ENCODE results near the gene TACR1. TPM values are rescaled to one million over a fixed set of nuclear protein-coding genes. Genes with fewer than 3 reads are reported as not detected.
A peak's percentile ranks its signal among the peaks of the same experiment; 100 is the strongest.
"Not testable (repeated sequence)": the region's sequence is repeated elsewhere in the genome, so short reads cannot be mapped to it uniquely, and the experiment has no call there.

TACR1 gene
- total RNA-seq = 1 to 10 TPM in 2 of 4 donors, not detected in 2; 1.1 to 5.6 TPM

DNA sequence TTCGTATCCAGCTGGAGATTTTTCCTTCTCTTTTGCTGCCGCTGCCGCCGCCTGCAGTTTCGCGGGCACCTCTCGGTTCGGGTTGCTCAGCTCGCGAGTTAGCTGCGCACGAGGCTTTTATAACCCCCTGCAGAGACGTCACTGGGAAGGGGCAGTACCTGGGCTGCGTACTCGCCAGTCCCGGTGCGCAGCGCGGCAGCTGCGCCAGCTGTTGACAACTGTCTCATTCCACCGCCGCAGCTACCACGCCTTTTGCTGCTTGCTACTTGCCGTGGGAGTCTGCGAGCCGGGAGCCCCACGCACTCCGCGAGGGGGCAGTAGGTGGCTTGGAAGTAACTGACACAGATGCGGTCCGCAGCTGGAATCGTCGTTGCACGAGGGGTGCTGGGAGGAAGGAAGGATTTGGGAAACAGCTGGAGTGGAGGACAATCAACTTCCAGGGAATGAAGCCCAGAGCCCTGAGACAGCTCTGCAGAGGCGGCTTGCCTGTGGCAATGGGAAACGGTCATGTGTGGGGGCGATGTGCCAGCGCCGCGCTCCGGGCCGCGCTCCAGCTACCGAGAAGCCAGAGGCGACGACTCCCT lies at the start of gene TACR1:
Gene TACR1, minus strand, starts transcription at position 93 of the 584 bp plus-strand sequence. CDS start 586 bp downstream, outside the sequence.
- TF ChIP-seq CTCF (IDR thresholded peaks at IDR 0.05) = peak in 3 of 6 experiments; percentile 18 to 26 (median 19)
- TF ChIP-seq POLR2A (IDR thresholded peaks at IDR 0.05) = no peak
- H3K4me3 ChIP-seq = peak within 1 kb of the TSS in 3 of 4 donors; percentile 14 to 42 (median 37)
- H3K36me3 ChIP-seq = no peaks in the 10 kb centered on the region
- H3K27ac ChIP-seq = no peak within 1 kb of the TSS
- peaks cover 0 to 19% (median 7%) of the 10 kb centered on the region in 4 donors for H3K4me1 ChIP-seq
- no peaks in the 10 kb centered on the region for H3K9me3 ChIP-seq
- no peaks in the 10 kb centered on the region for H3K27me3 ChIP-seq
- peak; percentile 33 to 67 (median 60) for DNase-seq

DNA sequence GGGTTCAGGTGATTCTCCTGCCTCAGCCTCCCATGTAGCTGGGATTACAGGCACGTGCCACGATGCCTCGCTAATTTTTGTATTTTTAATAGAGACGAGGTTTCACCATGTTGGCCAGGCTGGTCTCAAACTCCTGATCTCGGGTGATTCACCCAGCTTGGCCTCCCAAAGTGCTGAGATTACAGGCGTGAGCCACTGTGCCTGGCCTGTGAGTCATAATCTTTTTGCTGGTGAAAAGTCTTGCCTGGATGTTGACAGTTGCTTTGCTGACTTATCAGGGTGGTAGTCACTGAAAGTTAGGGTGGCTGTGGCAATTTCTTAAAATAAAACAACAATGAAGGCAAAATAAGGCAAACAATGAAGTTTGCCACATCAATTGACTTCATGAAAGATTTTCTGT lies 49.3 kb upstream of the TACR1 start:
- not testable (repeated sequence) for DNase-seq, H3K36me3 ChIP-seq, H3K4me3 ChIP-seq, H3K4me1 ChIP-seq, H3K9me3 ChIP-seq, H3K27ac ChIP-seq, H3K27me3 ChIP-seq

DNA sequence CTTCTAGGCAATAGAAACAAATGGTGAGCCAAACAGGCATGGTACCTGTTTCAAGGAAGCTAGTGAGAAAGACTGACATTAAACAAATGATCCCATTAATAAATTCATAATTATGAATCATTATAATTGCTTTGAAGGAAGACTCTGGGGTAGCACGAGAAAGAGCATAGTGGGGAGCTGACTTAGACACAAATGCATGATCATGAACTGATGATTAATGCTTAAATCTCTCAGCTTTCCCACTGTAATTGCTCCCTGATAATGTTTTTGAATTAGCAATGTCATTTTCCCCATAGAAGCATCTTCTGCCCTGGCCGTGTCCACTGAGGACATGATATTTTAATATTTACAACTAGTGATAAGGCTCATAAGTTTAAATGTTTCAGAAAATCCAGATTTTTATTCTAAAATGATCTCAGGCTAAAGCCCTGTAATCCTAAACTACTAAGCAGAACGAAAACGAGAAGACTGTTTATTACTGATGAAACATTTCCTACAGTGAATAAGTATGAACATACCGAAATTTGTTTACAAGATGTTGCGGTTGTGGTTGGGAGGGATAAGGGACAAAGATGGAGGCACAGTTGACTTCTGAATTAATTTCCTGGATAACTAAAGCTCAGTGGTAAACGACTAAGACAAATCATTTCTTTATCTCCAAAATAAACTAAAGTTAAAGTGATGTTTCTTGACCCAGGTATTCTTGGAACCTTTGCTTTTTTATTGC lies 47.3 kb upstream of the TACR1 start:
- Histone ChIP-seq H3K36me3 (no peaks in the 10 kb centered on the region), H3K4me1 (no peaks in the 10 kb centered on the region), H3K4me3 (no peak overlapping the region), H3K9me3 (peaks cover 0 to 6% (median 0%) of the 10 kb centered on the region in 4 donors), H3K27me3 (no peaks in the 10 kb centered on the region), H3K27ac (no peak overlapping the region)
- TF ChIP-seq CTCF (IDR thresholded peaks at IDR 0.05) = no peak
- no peak for TF ChIP-seq POLR2A (IDR thresholded peaks at IDR 0.05)
- no peak for DNase-seq

DNA sequence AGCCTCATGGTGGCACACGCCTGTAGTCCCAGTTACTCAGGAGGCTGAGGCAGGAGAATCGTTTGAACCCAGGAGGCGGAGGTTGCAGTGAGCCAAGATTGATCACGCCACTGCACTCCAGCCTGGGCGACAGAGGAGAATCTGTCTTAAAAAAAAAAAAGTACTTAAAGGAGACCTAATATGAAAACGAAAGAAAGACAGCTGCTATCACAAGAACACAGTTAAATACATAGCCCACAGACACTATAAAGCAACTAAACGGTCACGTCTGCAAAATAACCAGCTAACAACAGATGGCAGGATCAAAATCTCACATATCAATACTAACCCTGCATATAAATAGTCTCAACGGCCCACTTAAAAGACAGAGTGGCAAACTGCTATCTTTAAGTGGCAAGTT lies 43.9 kb upstream of the TACR1 start:
- no peaks in the 10 kb centered on the region for H3K4me1 ChIP-seq
- H3K27ac ChIP-seq = no peak overlapping the region
- H3K9me3 ChIP-seq = no peaks in the 10 kb centered on the region
- DNase-seq = no peak
- no peak overlapping the region for H3K4me3 ChIP-seq
- H3K36me3 ChIP-seq = no peaks in the 10 kb centered on the region
- H3K27me3 ChIP-seq = no peaks in the 10 kb centered on the region
- TF ChIP-seq CTCF (IDR thresholded peaks at IDR 0.05) = no peak
- TF ChIP-seq POLR2A (IDR thresholded peaks at IDR 0.05) = no peak

DNA sequence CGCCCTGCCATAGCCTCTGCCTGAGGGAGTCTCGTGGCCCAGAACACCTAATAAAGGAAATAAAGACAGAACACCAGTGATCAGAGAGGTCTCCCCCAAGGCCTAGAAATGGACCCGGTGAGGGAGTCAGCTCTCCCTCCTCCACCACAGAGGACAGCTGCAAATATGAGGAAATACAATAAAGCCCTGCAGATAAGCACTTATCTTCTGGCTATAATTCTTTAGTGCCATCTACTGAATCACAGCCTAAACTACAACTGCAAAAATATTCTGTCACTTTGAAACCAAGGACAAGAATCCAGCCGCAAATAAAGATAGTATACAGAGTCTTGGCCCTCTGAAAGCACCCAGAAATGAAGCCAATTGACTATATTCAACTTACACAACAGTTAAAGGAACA lies 42.4 kb upstream of the TACR1 start:
- H3K36me3 ChIP-seq = no peaks in the 10 kb centered on the region
- peak in 1 of 6 experiments; percentile 5 for TF ChIP-seq CTCF (IDR thresholded peaks at IDR 0.05)
- no peak for TF ChIP-seq POLR2A (IDR thresholded peaks at IDR 0.05)
- no peaks in the 10 kb centered on the region for H3K9me3 ChIP-seq
- no peaks in the 10 kb centered on the region for H3K4me1 ChIP-seq
- H3K4me3 ChIP-seq = no peak overlapping the region
- no peak overlapping the region for H3K27ac ChIP-seq
- no peaks in the 10 kb centered on the region for H3K27me3 ChIP-seq
- no peak for DNase-seq

DNA sequence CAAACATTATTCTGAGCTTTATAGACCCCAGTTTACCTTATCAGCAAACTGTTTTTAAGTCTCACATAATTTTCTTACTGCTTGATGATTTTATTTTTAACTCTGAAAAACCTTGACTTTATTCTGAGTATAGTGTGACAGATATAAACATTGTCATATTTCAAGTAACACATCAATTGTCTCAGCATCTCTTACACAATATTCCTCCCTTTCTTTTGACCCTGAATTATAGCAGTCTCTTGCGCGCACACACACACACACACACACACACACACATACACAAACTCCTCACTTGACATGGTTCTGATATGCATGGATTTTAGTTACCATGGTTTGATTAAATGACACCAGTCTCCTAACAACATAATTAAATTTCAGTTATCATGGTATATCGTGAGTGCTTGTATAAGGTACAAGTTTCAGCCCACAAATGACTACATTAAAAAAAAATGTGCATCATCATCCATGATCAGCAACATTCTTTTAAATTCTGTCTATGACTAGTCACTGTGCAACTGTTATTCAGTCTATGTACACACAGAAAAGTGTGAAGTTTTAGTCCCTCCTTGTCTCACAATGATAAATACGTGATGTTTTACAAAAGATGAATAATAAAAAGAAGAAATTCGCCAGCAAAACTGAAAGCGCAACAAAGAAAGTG lies 39.5 kb upstream of the TACR1 start:
- Histone ChIP-seq H3K27me3 (no peaks in the 10 kb centered on the region), H3K4me1 (no peaks in the 10 kb centered on the region), H3K27ac (no peak overlapping the region), H3K36me3 (no peaks in the 10 kb centered on the region), H3K4me3 (no peak overlapping the region), H3K9me3 (no peaks in the 10 kb centered on the region)
- no peak for TF ChIP-seq POLR2A (IDR thresholded peaks at IDR 0.05)
- TF ChIP-seq CTCF (IDR thresholded peaks at IDR 0.05) = no peak
- DNase-seq = no peak

All from Peyer's patch (tissue), 4 donors.